HG02571 (cell line): ENCODE data around the gene OLIG3.

Experiments used
- ATAC-seq: cut with Tn5 transposase; IDR thresholded peaks from one replicate; pipeline ENCODE4 v1.9.1; 2021; ENCODE audit warnings: mild to moderate bottlenecking, moderate library complexity; ENCODE audit not compliant: unreplicated experiment

The OLIG3 gene

GRCh38 chr6:137471986-137472385, 22.2 kb downstream of the OLIG3 start:
- no peak for ATAC-seq

DNA sequence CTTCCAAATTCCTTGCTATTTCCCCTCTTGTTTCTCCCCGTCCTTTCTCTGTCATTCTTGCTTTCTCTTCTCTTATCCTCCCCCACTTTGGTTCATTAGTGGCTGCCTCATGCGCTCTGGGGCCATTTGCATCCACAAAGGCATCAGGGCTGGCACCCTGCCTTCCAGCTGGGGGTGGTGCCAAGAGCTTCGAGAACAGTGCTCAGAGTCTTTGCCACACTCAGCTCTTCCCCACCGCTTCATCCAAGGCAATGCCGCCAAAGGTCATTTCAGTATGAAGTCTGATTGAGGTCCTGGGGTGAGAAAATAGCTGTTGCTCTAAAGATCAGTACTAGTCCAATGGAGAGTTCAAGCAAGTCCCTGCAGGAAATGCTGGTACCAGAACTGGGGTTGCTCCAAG, 22.7 kb downstream of the OLIG3 start:
- ATAC-seq = no peak

GRCh38 chr6:137467211-137467610, 27.0 kb downstream of the OLIG3 start:
- ATAC-seq = no peak

GRCh38 chr6:137465378-137466009, 28.7 kb downstream of the OLIG3 start:
- ATAC-seq = no peak

DNA sequence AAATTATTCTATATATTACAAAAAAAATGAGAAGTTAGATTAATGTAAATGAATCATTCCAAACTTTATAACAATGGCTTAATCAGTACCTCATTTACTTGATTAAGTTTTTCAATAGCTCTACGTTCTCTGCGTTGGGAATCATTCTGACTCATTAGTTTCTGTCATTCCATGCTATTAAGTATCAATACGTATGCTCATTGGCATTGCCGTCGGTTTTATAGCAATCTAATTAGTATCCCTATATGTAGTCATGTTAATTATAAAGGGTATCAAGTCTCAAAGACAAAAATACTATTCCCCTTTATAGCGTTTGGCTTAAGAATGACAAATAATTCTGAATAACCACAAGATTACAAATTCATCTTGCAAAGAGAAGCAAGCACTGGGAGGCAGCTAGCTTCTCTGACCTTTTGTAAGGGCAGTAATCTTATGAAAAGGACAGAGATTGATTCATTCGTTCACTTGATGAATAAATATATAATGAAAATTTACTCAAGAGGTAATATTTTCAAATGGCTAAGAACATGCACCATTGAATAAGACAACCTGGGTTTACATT, 41.8 kb downstream of the OLIG3 start:
- no peak for ATAC-seq

DNA sequence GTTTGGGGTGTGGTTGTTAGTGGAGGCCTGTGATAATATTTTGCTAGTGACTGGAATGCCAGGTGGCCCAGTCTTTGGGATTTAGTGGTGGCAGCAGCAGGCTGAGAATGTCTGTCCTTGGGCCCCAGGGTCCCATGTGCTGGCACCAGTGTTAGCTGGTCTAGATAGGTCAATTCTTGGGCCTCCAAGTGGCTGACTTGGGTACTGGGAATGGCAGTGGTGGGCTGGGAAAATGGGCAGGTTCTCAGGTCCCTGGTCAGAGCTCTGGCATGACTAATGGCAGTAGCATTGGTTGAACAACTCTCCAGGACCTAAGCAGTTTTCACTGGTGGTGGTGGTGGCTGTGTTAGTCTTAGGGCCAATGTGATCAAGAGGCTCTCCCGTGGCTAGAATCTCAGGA, 50.3 kb downstream of the OLIG3 start:
- ATAC-seq = no peak
